A673 (cell line): ENCODE measurements around the gene PRR9. TPM values are rescaled to one million over a fixed set of nuclear protein-coding genes. Genes with fewer than 3 reads are reported as not detected.

ENCODE experiments used
- BruUV-seq: library from RNA; stranded (reverse); fragments of 400-500 nt; replicated peaks from 2 replicates; lab custom pipeline; 2021; lab: Mats Ljungman, UMichigan
- CTCF ChIA-PET: fragments of 300-600 bp; sonication (Branson Sonifier 250); formaldehyde crosslinking; loops from one replicate; lab custom pipeline; 2022; ENCODE audit warnings: antibody characterized with exemption; lab: Charles Lee
- POLR2A ChIA-PET: fragments of 300-600 bp; sonication (Branson Sonifier 250); formaldehyde crosslinking; loops from one replicate; lab custom pipeline; 2022; ENCODE audit warnings: antibody characterized with exemption; ENCODE audit not compliant: low non-redundant PET; lab: Charles Lee
- DNase-seq: peaks from one replicate; pipeline ENCODE4 v3.0.0-alpha.2; 2015; ENCODE audit warnings: low spot score
- H3K27ac ChIP-seq: fragments of 200-600 bp; sonication (generic); 2 replicates; pipeline ENCODE4 v1.5.1; 2016; ENCODE audit warnings: mixed run types, low read depth, mild to moderate bottlenecking, mixed read lengths, antibody characterized with exemption, low read length; ENCODE audit not compliant: poor library complexity, severe bottlenecking
- H3K27me3 ChIP-seq: fragments of 200-600 bp; sonication (generic); replicated peaks from 2 replicates; pipeline ENCODE4 v1.6.1; 2017; ENCODE audit warnings: mixed run types, low read depth, mild to moderate bottlenecking, mixed read lengths, antibody characterized with exemption, low read length; ENCODE audit not compliant: insufficient read depth, poor library complexity
- H3K36me3 ChIP-seq: fragments of 200-600 bp; sonication (generic); 2 replicates; pipeline ENCODE4 v1.6.1; 2016; ENCODE audit warnings: mixed run types, mild to moderate bottlenecking, mixed read lengths, antibody characterized with exemption, low read length; ENCODE audit not compliant: insufficient read depth, poor library complexity, severe bottlenecking
- H3K4me1 ChIP-seq: fragments of 200-600 bp; sonication (generic); 2 replicates; pipeline ENCODE4 v1.6.1; 2017; ENCODE audit warnings: mixed run types, mild to moderate bottlenecking, mixed read lengths, antibody characterized with exemption, low read length; ENCODE audit not compliant: insufficient read depth, poor library complexity, severe bottlenecking
- H3K4me3 ChIP-seq: fragments of 200-600 bp; sonication (generic); 2 replicates; pipeline ENCODE4 v1.5.1; 2016; ENCODE audit warnings: low read depth, mixed run types, mild to moderate bottlenecking, mixed read lengths, low read length; ENCODE audit not compliant: poor library complexity, severe bottlenecking
- H3K9me3 ChIP-seq: fragments of 200-600 bp; sonication (generic); 2 replicates; pipeline ENCODE4 v1.6.1; 2016; ENCODE audit warnings: mixed run types, low read depth, mild to moderate bottlenecking, mixed read lengths, antibody characterized with exemption, low read length; ENCODE audit not compliant: poor library complexity, severe bottlenecking
- CTCF ChIP-seq: fragments of 300-800, 200-600 bp; sonication (generic); conservative IDR thresholded peaks from 2 replicates; pipeline ENCODE4 v1.5.1; 2017; ENCODE audit warnings: low read depth, mild to moderate bottlenecking, antibody characterized with exemption, low read length, moderate library complexity, mixed read lengths
- EZH2 ChIP-seq: fragments of 200-600 bp; sonication (generic); IDR thresholded peaks from 2 replicates; pipeline ENCODE4 v1.6.1; 2017; ENCODE audit warnings: borderline replicate concordance, low read depth, mild to moderate bottlenecking, mixed read lengths, antibody characterized with exemption, low read length; ENCODE audit not compliant: poor library complexity, severe bottlenecking
- intact Hi-C: fragments of 100-400 bp; cut with micrococcal nuclease; formaldehyde crosslinking; loops from one replicate; pipeline ENCODE4 v1.10.0; 2022; ENCODE audit not compliant: unreplicated experiment
- total RNA-seq: library from RNA; stranded (reverse); gene quantifications from 2 replicates; pipeline ENCODE4 v1.2.3, GENCODE V29; 2021

The PRR9 gene
- total RNA-seq, 1 experiment from 2014 or later: not detected

GRCh38 chr1:153238527-153238926, 21.1 kb downstream of the PRR9 start:
- Histone ChIP-seq H3K36me3 (no peaks in the 10 kb centered on the region), H3K4me3 (no peak overlapping the region), H3K4me1 (no peaks in the 10 kb centered on the region), H3K27ac (no peak overlapping the region), H3K27me3 (peaks cover 11% of the 10 kb centered on the region), H3K9me3 (no peaks in the 10 kb centered on the region)
- intact Hi-C loops: no loop called here
- ChIA-PET POLR2A (no interaction called here), CTCF (no interaction called here)
- TF ChIP-seq EZH2: no peak
- TF ChIP-seq CTCF: peak; percentile 27; the same call in 1 of the 2 replicates
- DNase-seq: peak; percentile 29
- no TSS peak for BruUV-seq

- Histone ChIP-seq H3K9me3 (no peaks in the 10 kb centered on the region), H3K4me3 (no peak overlapping the region), H3K27me3 (no peaks in the 10 kb centered on the region), H3K36me3 (no peaks in the 10 kb centered on the region), H3K27ac (no peak overlapping the region), H3K4me1 (no peaks in the 10 kb centered on the region)
- intact Hi-C loops: no loop called here
- TF ChIP-seq EZH2: no peak
- TF ChIP-seq CTCF: no peak
- ChIA-PET CTCF (no interaction called here), POLR2A (no interaction called here)
- no peak for DNase-seq
- BruUV-seq: no TSS peak
Measured at GRCh38 chr1:153242160-153242559, 24.8 kb downstream of the PRR9 start.

- H3K27ac ChIP-seq: no peak overlapping the region
- intact Hi-C loops: no loop called here
- ChIA-PET CTCF (no interaction called here), POLR2A (no interaction called here)
- H3K36me3 ChIP-seq: no peaks in the 10 kb centered on the region
- TF ChIP-seq CTCF: no peak
- no peaks in the 10 kb centered on the region for H3K4me1 ChIP-seq
- BruUV-seq: no TSS peak
- no peaks in the 10 kb centered on the region for H3K9me3 ChIP-seq
- no peak for DNase-seq
- H3K27me3 ChIP-seq: peaks cover 4% of the 10 kb centered on the region
- no peak overlapping the region for H3K4me3 ChIP-seq
Measured at GRCh38 chr1:153245466-153245865, 28.1 kb downstream of the PRR9 start.
